MG63 (cell line): ENCODE measurements around the gene GABPB1. TPM values are rescaled to one million over a fixed set of nuclear protein-coding genes. Genes with fewer than 3 reads are reported as not detected.

Experiments
- DNase-seq: peaks from one replicate; pipeline ENCODE4 v3.0.0-alpha.2; 2020
- H3K27me3 ChIP-seq: fragments of 250-450 bp; sonication (Bioruptor Pico); 2 replicates; pipeline ENCODE4 v1.5.1; 2020; ENCODE audit warnings: mild to moderate bottlenecking, moderate library complexity
- H3K36me3 ChIP-seq: fragments of 250-450 bp; sonication (Bioruptor Pico); 2 replicates; pipeline ENCODE4 v1.5.1; 2020; ENCODE audit warnings: mild to moderate bottlenecking, moderate library complexity
- H3K4me3 ChIP-seq: fragments of 250-450 bp; sonication (Bioruptor Pico); 2 replicates; pipeline ENCODE4 v1.5.1; 2020; ENCODE audit warnings: mild to moderate bottlenecking, moderate library complexity
- H3K9me3 ChIP-seq: fragments of 250-450 bp; sonication (Bioruptor Pico); 2 replicates; pipeline ENCODE4 v1.5.1; 2020; ENCODE audit warnings: mild to moderate bottlenecking, moderate library complexity
- total RNA-seq: library from RNA; depleted of rRNA; stranded (reverse); fragments of >200 nt; shearing (Covaris generic); gene quantifications from 2 replicates; pipeline ENCODE4 v1.2.3, GENCODE V29; 2014; ENCODE audit warnings: low replicate concordance; rRNA removed

GABPB1 gene
- total RNA-seq, 1 experiment from 2014 or later, result 46.1 TPM

DNA sequence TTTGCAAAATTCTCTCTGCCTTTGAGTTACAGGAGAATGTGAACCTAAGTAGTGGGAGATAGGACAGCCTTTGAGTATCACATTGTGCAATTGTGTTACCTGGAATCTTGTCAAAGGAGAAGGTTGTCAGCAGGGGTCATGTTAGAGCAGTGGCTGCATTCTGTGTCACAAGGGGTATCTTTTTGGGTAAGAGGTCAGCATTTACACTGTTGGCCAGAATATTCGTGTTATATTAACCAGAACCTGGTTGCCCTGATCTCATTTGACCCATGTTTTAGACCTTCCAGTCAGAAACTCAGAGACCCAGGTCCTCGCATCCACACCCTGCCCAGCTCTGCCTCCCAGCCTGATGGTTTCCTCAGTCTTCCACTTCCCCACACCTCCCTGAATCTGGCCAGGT is 116.7 kb downstream of the GABPB1 start:
- no peak overlapping the region for H3K4me3 ChIP-seq
- DNase-seq, result no peak
- H3K36me3 ChIP-seq, result no peaks in the 10 kb centered on the region

DNA sequence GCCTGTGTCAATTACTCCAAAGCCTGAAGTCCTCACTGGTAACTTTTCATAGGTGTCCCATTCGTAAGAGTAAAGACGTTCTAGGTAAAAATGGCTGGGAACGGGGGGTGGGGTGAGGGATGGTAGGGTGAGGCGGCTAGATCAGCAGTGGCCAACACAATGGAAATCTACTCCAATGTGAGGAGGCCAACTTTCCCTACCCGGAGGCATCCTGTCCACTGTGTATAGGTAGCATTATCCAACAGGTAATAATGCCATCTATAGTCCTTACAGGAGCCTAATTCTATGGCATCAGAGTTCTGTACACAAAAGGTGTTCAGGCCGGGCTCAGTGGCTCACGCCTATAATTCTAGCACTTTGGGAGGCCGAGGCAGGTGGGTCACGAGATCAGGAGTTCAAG is 118.6 kb downstream of the GABPB1 start:
- H3K9me3 ChIP-seq, result no peaks in the 10 kb centered on the region
- no peak overlapping the region for H3K4me3 ChIP-seq
- H3K36me3 ChIP-seq, result no peaks in the 10 kb centered on the region
- no peak for DNase-seq
- H3K27me3 ChIP-seq, result no peaks in the 10 kb centered on the region

More for the DNA sequence above, 116.7 kb downstream of the GABPB1 start:
- no peaks in the 10 kb centered on the region for H3K27me3 ChIP-seq
- no peaks in the 10 kb centered on the region for H3K9me3 ChIP-seq

DNA sequence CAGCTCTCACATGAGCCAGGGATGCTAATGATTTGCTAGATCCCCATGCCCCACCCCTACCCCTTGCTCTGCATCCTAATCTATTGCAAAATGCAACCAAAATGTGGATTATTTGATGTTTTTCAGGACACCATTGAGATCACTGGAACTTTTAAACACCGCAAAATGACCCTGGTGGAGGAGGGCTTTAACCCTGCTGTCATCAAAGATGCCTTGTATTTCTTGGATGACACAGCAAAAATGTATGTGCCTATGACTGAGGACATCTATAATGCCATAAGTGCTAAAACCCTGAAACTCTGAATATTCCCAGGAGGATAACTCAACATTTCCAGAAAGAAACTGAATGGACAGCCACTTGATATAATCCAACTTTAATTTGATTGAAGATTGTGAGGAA is 119.2 kb downstream of the GABPB1 start:
- no peaks in the 10 kb centered on the region for H3K27me3 ChIP-seq
- no peak for DNase-seq
- no peak overlapping the region for H3K4me3 ChIP-seq
- H3K9me3 ChIP-seq, result no peaks in the 10 kb centered on the region
- H3K36me3 ChIP-seq, result no peaks in the 10 kb centered on the region

DNA sequence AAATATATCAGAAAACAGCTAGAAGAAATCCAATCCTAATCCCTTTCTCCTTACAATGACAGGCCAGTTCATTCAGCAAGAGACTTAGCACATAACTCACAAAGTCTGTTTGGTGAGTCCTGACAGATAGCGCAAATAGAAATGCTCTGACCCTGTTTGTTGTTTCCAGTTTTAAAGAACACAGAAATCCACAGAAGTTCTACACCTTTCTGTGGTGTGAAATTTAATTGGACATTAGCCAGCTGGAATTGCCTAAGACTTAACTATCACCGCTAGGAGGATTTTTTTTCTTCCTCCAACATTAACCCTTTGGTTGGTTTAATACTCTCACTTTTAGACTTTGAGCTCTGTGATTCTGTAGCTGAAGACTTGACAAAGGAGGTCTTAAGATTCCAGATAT is 120.2 kb downstream of the GABPB1 start:
- Histone ChIP-seq H3K4me3 (no peak overlapping the region), H3K9me3 (no peaks in the 10 kb centered on the region), H3K36me3 (no peaks in the 10 kb centered on the region), H3K27me3 (no peaks in the 10 kb centered on the region)
- no peak for DNase-seq

DNA sequence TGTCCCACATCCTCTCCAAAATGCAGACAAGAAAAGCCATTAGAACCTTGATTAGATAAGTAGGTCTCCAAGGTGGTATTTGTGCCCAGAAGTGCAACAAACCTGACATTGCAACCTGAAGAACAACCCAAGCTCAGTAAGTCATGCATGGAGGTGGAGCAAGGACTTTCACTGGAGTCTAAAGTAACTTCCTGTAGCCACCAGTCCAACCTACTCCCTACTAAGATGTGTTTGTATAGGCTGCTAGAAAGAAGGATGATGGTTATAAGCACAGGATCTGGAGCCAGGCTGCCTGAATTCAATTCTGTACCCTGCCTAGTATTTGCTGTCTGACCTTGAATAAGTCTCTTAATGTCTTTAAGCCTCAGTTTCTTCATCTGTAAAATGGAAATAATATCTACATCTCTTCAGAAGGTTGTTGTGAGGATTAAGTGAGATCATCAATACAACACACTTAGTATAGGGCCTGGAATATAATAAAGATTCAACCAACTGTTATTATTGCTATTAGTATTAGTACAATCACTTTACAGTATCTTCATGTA is 121.7 kb downstream of the GABPB1 start:
- no peak overlapping the region for H3K4me3 ChIP-seq
- no peaks in the 10 kb centered on the region for H3K9me3 ChIP-seq
- no peak for DNase-seq
- H3K27me3 ChIP-seq, result no peaks in the 10 kb centered on the region
- no peaks in the 10 kb centered on the region for H3K36me3 ChIP-seq

DNA sequence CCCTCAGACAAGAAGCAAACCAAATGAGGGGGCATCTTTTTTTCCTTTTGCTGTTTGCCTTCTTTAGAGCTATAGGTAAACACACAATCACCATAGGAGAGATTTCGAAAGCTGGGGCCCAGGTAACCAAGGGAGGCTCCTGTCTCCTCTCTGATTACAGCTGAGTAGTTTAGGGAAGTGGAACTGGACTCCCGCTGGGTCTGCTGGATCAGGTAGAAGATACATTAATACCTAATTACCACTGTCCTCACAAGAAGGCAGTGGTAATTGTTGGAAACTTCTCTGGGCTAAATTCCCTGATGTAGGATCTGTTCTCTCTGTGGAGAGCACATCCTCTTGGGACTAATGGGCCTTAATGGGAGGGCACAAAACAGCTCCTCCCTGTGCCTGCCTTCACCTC is 122.2 kb downstream of the GABPB1 start:
- Histone ChIP-seq H3K36me3 (no peaks in the 10 kb centered on the region), H3K9me3 (no peaks in the 10 kb centered on the region), H3K27me3 (no peaks in the 10 kb centered on the region), H3K4me3 (no peak overlapping the region)
- DNase-seq, result no peak

DNA sequence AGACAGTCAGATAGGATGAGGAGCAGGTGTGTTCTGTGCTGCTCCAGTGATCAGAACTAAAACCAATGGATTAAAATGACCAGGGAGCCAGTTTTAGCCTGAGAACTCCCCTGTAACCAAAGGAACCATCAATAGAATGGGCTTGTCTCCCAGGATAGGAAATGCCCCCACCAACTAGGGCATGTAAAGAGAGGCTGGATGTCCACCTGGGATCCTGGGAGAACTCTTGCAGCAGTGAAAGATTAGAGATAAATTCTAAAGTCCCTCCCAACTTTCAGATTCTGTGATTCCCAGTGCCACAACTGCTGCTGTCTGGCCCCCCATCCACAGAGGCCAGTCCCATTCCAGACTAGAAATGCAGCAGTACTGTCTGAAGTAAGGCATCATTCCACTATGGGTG is 123.2 kb downstream of the GABPB1 start:
- H3K4me3 ChIP-seq, result no peak overlapping the region
- no peaks in the 10 kb centered on the region for H3K9me3 ChIP-seq
- no peaks in the 10 kb centered on the region for H3K27me3 ChIP-seq
- no peaks in the 10 kb centered on the region for H3K36me3 ChIP-seq
- no peak for DNase-seq

DNA sequence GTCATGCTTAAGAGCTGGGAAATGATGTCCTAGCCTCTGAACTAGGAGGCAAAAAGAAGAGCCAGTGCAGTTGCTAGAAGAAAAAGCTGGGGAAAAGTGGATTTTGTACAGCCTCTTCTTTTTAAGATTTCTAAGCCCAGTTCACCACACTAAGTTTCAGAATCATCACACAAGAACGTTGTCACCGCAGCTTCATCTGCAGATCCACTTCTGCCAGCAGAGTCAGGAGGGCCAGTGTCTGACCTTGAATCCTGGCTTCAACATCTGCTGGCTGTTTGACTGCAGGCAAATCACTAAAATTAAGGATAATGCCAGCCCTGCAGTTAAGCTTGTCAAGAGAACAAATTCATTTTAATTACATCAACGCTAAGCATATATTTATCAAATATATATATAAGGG is 125.7 kb downstream of the GABPB1 start:
- peak; percentile 41 for DNase-seq
- no peak overlapping the region for H3K4me3 ChIP-seq
- no peaks in the 10 kb centered on the region for H3K36me3 ChIP-seq
- H3K9me3 ChIP-seq, result no peaks in the 10 kb centered on the region
- no peaks in the 10 kb centered on the region for H3K27me3 ChIP-seq

DNA sequence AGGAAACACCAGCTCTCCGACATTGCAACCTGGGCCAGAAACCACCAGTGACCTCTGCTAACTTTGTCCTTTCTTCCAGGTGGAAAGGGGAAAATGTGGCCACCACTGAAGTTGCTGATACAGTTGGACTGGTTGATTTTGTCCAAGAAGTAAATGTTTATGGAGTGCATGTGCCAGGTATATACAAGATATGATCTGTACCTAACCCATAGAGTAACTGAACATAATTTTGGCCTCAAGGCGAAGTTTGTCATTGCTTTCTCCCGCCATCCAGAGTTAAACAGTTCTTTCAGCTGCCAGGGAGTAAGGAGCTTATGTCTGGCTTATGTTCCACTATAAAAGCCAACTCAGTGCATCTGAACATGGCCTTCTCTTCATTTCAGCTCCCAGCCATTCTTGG is 126.1 kb downstream of the GABPB1 start:
- no peaks in the 10 kb centered on the region for H3K36me3 ChIP-seq
- DNase-seq, result no peak
- no peak overlapping the region for H3K4me3 ChIP-seq
- no peaks in the 10 kb centered on the region for H3K9me3 ChIP-seq
- no peaks in the 10 kb centered on the region for H3K27me3 ChIP-seq

DNA sequence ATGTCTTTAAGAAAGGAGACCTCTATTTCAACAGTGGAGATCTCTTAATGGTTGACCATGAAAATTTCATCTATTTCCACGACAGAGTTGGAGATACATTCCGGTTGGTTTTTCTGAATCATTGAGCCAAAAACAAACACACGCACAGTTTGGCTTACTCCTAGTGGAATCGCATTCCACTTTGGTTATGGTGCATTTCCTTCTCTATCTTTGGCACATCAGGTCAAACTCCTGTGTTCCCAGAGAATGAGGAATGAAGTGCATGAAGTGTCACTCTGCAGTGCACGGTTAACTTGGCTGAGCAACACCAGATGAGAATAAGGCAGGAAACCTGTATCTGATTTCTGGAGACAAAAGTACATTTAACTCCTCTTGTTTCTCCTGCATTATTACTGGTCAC is 127.9 kb downstream of the GABPB1 start:
- no peaks in the 10 kb centered on the region for H3K36me3 ChIP-seq
- peak; percentile 18 for DNase-seq
- no peaks in the 10 kb centered on the region for H3K9me3 ChIP-seq
- no peaks in the 10 kb centered on the region for H3K27me3 ChIP-seq
- H3K4me3 ChIP-seq, result no peak overlapping the region

DNA sequence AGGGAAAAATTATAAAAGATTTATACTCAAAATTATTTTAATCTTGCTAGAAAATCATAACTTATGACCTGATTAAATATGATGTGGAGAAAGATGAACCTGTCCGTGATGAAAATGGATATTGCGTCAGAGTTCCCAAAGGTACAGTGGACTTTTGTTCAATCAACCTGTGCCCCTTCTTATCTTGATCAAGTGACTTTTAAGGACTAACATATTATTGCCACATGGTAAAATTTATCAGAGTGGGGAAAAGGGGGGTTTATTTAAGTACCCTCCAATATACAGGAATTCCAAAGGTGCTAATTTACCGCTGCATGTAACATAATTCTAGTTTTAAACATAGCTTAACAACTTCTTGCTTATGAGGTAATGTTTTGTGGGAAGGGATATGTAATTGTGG is 129.1 kb downstream of the GABPB1 start:
- no peaks in the 10 kb centered on the region for H3K36me3 ChIP-seq
- H3K4me3 ChIP-seq, result no peak overlapping the region
- no peaks in the 10 kb centered on the region for H3K9me3 ChIP-seq
- DNase-seq, result no peak
- H3K27me3 ChIP-seq, result no peaks in the 10 kb centered on the region

Other genes with a start within 250 kb of the GABPB1 start
- gene ATP8B4, start 236.0 kb downstream of the GABPB1 start, total RNA-seq, result not detected in 2 replicates
- 0.03 TPM in 1 of 2 replicates, not detected in the other for gene SLC27A2, start 173.0 kb downstream of the GABPB1 start, total RNA-seq
- not detected in 2 replicates for gene HDC, start 89.5 kb downstream of the GABPB1 start, total RNA-seq
- 48.0 and 81.2 TPM in 2 replicates for gene USP8, start 69.2 kb upstream of the GABPB1 start, total RNA-seq
- gene USP50, start 191.5 kb upstream of the GABPB1 start, total RNA-seq, result not detected in 2 replicates